ENCODE measurements around the gene KLHL24. TPM values are rescaled to one million over a fixed set of nuclear protein-coding genes. Genes with fewer than 3 reads are reported as not detected.
"Not testable (repeated sequence)": the region's sequence is repeated elsewhere in the genome, so short reads cannot be mapped to it uniquely, and the experiment has no call there.

Gene KLHL24
- total RNA-seq, 1 donor from 2014 or later = 154 TPM

- no peak for DNase-seq (ENCODE audit: low read depth)
These were observed 354 bp upstream of the KLHL24 start for GRCh38 chr3:183635107-183635430.

- peak; percentile 99 for DNase-seq (ENCODE audit: low read depth)
These were observed 1.0 kb downstream of the KLHL24 start for GRCh38 chr3:183636221-183637105.

- DNase-seq (ENCODE audit: low read depth) = no peak
These were observed 1.7 kb downstream of the KLHL24 start for GRCh38 chr3:183637106-183637486.

- DNase-seq (ENCODE audit: low read depth) = not testable (repeated sequence)
These were observed 2.2 kb downstream of the KLHL24 start for GRCh38 chr3:183637633-183638032.

- no peak for DNase-seq (ENCODE audit: low read depth)
These were observed 2.9 kb downstream of the KLHL24 start for GRCh38 chr3:183638101-183638852.

GRCh38 chr3:183640635-183641034 is 5.2 kb downstream of the KLHL24 start:
- not testable (repeated sequence) for DNase-seq (ENCODE audit: low read depth)

- peak; percentile 47 for DNase-seq (ENCODE audit: low read depth)
These were observed 6.5 kb downstream of the KLHL24 start for GRCh38 chr3:183641882-183642281.

- DNase-seq (ENCODE audit: low read depth) = no peak
These were observed 8.8 kb downstream of the KLHL24 start for GRCh38 chr3:183644244-183644643.

- no peak for DNase-seq (ENCODE audit: low read depth)
These were observed 9.8 kb downstream of the KLHL24 start for GRCh38 chr3:183645254-183645653.

GRCh38 chr3:183650554-183650953 is 15.1 kb downstream of the KLHL24 start:
- DNase-seq (ENCODE audit: low read depth) = no peak

- peak; percentile 14 for DNase-seq (ENCODE audit: low read depth)
These were observed 18.0 kb downstream of the KLHL24 start for GRCh38 chr3:183653209-183654064.

GRCh38 chr3:183654727-183655126 is 19.3 kb downstream of the KLHL24 start:
- no peak for DNase-seq (ENCODE audit: low read depth)

- no peak for DNase-seq (ENCODE audit: low read depth)
These were observed 26.7 kb downstream of the KLHL24 start for GRCh38 chr3:183662099-183662498.

GRCh38 chr3:183664913-183665381 is 29.5 kb downstream of the KLHL24 start:
- DNase-seq (ENCODE audit: low read depth) = peak; percentile 51

- no peak for DNase-seq (ENCODE audit: low read depth)
These were observed 44.6 kb downstream of the KLHL24 start for GRCh38 chr3:183680061-183680460.

GRCh38 chr3:183687705-183688104 is 52.3 kb downstream of the KLHL24 start:
- no peak for DNase-seq (ENCODE audit: low read depth)

- DNase-seq (ENCODE audit: low read depth) = no peak
These were observed 53.5 kb downstream of the KLHL24 start for GRCh38 chr3:183688874-183689273.

GRCh38 chr3:183689621-183690020 is 54.2 kb downstream of the KLHL24 start:
- DNase-seq (ENCODE audit: low read depth) = not testable (repeated sequence)

- no peak for DNase-seq (ENCODE audit: low read depth)
These were observed 55.1 kb downstream of the KLHL24 start for GRCh38 chr3:183690402-183690995.

GRCh38 chr3:183692436-183692835 is 57.0 kb downstream of the KLHL24 start:
- DNase-seq (ENCODE audit: low read depth) = no peak
